ENCODE measurements around the gene FYN.

- TF ChIP-seq EZH2 (IDR thresholded peaks at IDR 0.05) (no peak), REST (IDR thresholded peaks at IDR 0.05; ENCODE audit: low read depth) (no peak), ZFX (IDR thresholded peaks at IDR 0.05) (no peak), POLR2A (IDR thresholded peaks at IDR 0.05; ENCODE audit: borderline replicate concordance, extremely low read depth, insufficient read depth, insufficient read length) (no peak), POLR2AphosphoS5 (IDR thresholded peaks at IDR 0.05; ENCODE audit: low read depth, low read length) (no peak), SP1 (IDR thresholded peaks at IDR 0.05; ENCODE audit: low read depth) (no peak)
- TF ChIP-seq, protein P1, sequence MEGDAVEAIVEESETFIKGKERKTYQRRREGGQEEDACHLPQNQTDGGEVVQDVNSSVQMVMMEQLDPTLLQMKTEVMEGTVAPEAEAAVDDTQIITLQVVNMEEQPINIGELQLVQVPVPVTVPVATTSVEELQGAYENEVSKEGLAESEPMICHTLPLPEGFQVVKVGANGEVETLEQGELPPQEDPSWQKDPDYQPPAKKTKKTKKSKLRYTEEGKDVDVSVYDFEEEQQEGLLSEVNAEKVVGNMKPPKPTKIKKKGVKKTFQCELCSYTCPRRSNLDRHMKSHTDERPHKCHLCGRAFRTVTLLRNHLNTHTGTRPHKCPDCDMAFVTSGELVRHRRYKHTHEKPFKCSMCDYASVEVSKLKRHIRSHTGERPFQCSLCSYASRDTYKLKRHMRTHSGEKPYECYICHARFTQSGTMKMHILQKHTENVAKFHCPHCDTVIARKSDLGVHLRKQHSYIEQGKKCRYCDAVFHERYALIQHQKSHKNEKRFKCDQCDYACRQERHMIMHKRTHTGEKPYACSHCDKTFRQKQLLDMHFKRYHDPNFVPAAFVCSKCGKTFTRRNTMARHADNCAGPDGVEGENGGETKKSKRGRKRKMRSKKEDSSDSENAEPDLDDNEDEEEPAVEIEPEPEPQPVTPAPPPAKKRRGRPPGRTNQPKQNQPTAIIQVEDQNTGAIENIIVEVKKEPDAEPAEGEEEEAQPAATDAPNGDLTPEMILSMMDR (IDR thresholded peaks at IDR 0.05 in 2 of 3, conservative IDR thresholded peaks at IDR 0.05 in 1 of 3; ENCODE audit: borderline replicate concordance in 1 of 3, insufficient read depth in 1 of 3, low read depth in 2 of 3, low read length in 2 of 3), result no peak
- TF ChIP-seq, protein P2, sequence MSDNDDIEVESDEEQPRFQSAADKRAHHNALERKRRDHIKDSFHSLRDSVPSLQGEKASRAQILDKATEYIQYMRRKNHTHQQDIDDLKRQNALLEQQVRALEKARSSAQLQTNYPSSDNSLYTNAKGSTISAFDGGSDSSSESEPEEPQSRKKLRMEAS (IDR thresholded peaks at IDR 0.05), result no peak
Observed at GRCh38 chr6:111894272-111894671, 21.0 kb upstream of the FYN start.
